ENCODE results near the gene RBM25.

The RBM25 gene

DNA sequence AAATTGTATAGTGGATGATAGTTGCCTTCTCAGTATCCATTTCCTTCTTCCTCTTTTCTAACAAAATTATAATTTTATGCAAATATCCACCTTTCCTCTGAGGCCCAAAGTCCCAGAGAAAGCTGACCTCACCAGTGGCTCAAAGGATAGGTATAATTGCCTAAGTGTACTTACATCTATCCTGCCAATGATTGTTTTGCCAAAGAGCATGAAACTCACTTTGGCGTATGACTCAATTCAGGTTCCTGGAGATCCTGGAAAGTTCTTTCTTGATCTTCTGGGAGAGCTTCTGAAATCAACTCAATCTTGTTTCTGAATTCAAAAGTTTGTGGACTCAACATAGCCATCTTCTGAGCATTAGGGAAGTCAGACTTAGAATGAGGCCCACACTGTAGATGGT, 10.5 kb upstream of the RBM25 start:
- TF ChIP-seq FOXP2 (optimal IDR thresholded peaks at IDR 0.05; ENCODE audit: borderline replicate concordance, extremely low read depth, extremely low read length, insufficient read depth), result no peak

DNA sequence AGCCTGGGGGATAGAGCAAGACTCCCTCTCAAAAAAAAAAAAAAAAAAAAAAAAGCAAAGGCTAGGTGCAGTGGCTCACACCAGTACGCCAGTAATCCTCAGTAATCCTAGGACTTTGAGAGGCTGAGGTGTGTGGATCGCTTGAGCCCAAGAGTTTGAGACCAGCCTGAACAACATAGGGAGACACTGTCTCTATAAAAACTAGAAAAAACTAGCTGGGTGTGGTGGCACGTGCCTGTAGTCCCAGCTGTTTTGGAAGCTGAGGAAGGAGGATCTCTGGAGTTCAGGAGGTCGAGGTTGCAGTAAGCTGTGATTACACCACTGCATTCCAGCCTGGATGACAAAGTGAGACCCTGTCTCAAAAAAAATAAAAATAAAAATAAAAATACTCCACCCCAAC, 8.9 kb upstream of the RBM25 start:
- no peak for TF ChIP-seq TAF1 (IDR thresholded peaks at IDR 0.05; ENCODE audit: borderline replicate concordance, insufficient read depth, low read length)
- TF ChIP-seq FOXP2 (optimal IDR thresholded peaks at IDR 0.05; ENCODE audit: borderline replicate concordance, extremely low read depth, extremely low read length, insufficient read depth), result no peak
- TF ChIP-seq POLR2AphosphoS5 (IDR thresholded peaks at IDR 0.05; ENCODE audit: low read depth, low read length), result no peak
- TF ChIP-seq, protein P1, sequence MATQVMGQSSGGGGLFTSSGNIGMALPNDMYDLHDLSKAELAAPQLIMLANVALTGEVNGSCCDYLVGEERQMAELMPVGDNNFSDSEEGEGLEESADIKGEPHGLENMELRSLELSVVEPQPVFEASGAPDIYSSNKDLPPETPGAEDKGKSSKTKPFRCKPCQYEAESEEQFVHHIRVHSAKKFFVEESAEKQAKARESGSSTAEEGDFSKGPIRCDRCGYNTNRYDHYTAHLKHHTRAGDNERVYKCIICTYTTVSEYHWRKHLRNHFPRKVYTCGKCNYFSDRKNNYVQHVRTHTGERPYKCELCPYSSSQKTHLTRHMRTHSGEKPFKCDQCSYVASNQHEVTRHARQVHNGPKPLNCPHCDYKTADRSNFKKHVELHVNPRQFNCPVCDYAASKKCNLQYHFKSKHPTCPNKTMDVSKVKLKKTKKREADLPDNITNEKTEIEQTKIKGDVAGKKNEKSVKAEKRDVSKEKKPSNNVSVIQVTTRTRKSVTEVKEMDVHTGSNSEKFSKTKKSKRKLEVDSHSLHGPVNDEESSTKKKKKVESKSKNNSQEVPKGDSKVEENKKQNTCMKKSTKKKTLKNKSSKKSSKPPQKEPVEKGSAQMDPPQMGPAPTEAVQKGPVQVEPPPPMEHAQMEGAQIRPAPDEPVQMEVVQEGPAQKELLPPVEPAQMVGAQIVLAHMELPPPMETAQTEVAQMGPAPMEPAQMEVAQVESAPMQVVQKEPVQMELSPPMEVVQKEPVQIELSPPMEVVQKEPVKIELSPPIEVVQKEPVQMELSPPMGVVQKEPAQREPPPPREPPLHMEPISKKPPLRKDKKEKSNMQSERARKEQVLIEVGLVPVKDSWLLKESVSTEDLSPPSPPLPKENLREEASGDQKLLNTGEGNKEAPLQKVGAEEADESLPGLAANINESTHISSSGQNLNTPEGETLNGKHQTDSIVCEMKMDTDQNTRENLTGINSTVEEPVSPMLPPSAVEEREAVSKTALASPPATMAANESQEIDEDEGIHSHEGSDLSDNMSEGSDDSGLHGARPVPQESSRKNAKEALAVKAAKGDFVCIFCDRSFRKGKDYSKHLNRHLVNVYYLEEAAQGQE (IDR thresholded peaks at IDR 0.05; ENCODE audit: insufficient read depth in 1 of 2, low read depth in 2 of 2, low read length in 2 of 2), result no peak
- no peak for TF ChIP-seq SIN3A (IDR thresholded peaks at IDR 0.05; ENCODE audit: borderline replicate concordance, insufficient read depth, low read length)

DNA sequence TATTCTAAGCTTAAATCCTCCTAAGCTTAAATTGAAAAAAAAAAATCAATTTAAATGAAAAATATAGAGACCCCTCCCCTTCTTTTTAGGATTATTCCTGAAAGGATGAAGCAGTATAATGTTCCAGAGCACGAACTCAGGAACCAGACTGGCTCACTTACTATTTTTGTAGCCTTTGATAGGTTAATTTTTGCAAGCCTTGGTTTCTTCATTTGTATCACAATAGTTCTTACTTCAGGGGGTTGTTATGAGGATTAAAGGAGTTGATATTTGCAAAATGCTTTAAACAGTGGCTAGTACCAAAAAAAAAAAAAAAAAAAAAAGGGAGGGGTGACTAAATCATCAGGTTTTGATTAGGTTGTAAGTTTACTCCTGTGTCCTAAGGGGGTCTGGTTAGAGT, 3.1 kb upstream of the RBM25 start:
- TF ChIP-seq FOXP2 (optimal IDR thresholded peaks at IDR 0.05; ENCODE audit: borderline replicate concordance, extremely low read depth, extremely low read length, insufficient read depth), result no peak
- no peak for TF ChIP-seq SIN3A (IDR thresholded peaks at IDR 0.05; ENCODE audit: borderline replicate concordance, insufficient read depth, low read length)
- TF ChIP-seq TAF1 (IDR thresholded peaks at IDR 0.05; ENCODE audit: borderline replicate concordance, insufficient read depth, low read length), result no peak
- no peak for TF ChIP-seq POLR2AphosphoS5 (IDR thresholded peaks at IDR 0.05; ENCODE audit: low read depth, low read length)
- TF ChIP-seq, protein P1 (IDR thresholded peaks at IDR 0.05; ENCODE audit: insufficient read depth in 1 of 2, low read depth in 2 of 2, low read length in 2 of 2), result no peak

DNA sequence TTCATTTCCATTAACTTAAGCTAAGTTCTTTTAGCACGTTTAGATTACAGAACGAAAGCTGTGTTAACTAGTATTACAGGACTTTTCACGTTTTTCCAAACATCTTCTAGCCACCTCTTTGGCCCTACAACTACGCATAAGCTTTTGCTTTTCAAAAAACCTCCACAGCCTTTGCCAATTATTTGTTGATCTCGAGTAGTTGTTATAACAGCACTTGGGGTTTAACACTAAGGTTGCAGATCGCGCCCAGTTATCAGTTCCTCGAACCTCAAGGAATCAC, 450 bp upstream of the RBM25 start:
- no peak for TF ChIP-seq SIN3A (IDR thresholded peaks at IDR 0.05; ENCODE audit: borderline replicate concordance, insufficient read depth, low read length)
- no peak for TF ChIP-seq TAF1 (IDR thresholded peaks at IDR 0.05; ENCODE audit: borderline replicate concordance, insufficient read depth, low read length)
- no peak for TF ChIP-seq POLR2AphosphoS5 (IDR thresholded peaks at IDR 0.05; ENCODE audit: low read depth, low read length)
- TF ChIP-seq, protein P1 (IDR thresholded peaks at IDR 0.05; ENCODE audit: insufficient read depth in 1 of 2, low read depth in 2 of 2, low read length in 2 of 2), result no peak
- no peak for TF ChIP-seq FOXP2 (optimal IDR thresholded peaks at IDR 0.05; ENCODE audit: borderline replicate concordance, extremely low read depth, extremely low read length, insufficient read depth)

DNA sequence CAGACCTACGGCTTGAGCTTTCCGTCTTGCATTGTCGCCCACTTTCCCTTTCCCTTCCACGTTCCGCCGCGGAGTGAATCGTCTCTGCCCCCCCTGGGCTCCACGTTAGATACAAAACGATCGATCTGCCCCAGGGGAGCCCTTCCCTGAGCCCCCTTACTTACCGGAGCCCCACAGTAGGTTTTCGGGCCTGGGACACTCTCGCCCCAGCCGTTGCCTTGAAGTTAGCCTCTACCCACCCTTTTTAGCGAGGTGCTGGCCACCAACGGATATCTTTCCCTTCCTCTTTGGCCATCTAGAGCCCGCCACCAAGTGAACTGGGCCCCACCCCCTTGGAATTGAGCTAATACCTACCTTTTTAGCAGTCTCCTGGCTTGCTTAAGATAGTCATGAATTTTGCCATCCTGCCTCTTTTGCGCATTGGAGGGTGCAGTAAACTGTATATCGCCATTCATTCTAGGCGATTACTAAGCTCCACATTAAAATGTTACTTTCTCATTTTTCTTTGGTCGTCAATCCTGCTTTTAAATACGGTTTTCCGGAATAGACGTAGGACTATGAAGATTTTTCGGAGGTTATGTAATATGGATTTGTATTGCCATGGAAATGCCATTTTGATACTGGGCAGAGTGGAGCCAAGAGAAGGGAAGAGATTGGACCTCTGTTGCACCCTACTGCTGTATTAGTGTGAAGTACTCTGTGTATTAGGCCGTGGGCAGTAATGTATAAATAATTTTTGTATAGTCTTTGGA, 764 bp downstream of the RBM25 start:
- TF ChIP-seq TAF1 (IDR thresholded peaks at IDR 0.05; ENCODE audit: borderline replicate concordance, insufficient read depth, low read length) (no peak), SIN3A (IDR thresholded peaks at IDR 0.05; ENCODE audit: borderline replicate concordance, insufficient read depth, low read length) (no peak), POLR2AphosphoS5 (IDR thresholded peaks at IDR 0.05; ENCODE audit: low read depth, low read length) (no peak), FOXP2 (optimal IDR thresholded peaks at IDR 0.05; ENCODE audit: borderline replicate concordance, extremely low read depth, extremely low read length, insufficient read depth) (no peak)
- TF ChIP-seq, protein P1 (IDR thresholded peaks at IDR 0.05; ENCODE audit: insufficient read depth in 1 of 2, low read depth in 2 of 2, low read length in 2 of 2), result no peak
